Endothelial cell of umbilical vein (primary cell): Measurements from ENCODE around the gene RGS2. TPM values are rescaled to one million over a fixed set of nuclear protein-coding genes. Genes with fewer than 3 reads are reported as not detected.

Experiments used
- BruUV-seq: library from RNA; stranded (reverse); fragments of 400-500 nt; replicated peaks from 2 replicates; lab custom pipeline; 2021; lab: Mats Ljungman, UMichigan
- CTCF ChIA-PET: fragments of 300-600, 350-600 bp; sonication (Branson Sonifier 250); formaldehyde crosslinking; loops from one replicate; lab custom pipeline; 2021; ENCODE audit warnings: antibody characterized with exemption, inconsistent platforms; lab: Charles Lee
- POLR2A ChIA-PET: fragments of 300-600, 350-600 bp; sonication (Branson Sonifier 250); formaldehyde crosslinking; loops from one replicate; lab custom pipeline; 2021; ENCODE audit warnings: antibody characterized with exemption, inconsistent platforms; lab: Charles Lee
- DNase-seq: peaks from one replicate; pipeline ENCODE4 v3.0.0-alpha.2; 2011; ENCODE audit warnings: low read depth, low spot score
- FAIRE-seq: peaks from 2 replicates; lab custom pipeline; 2011; peaks lifted over from hg19 to GRCh38; lab: Jason Lieb, UNC
- H2AFZ ChIP-seq: 2 replicates; pipeline ENCODE4 v1.6.0; 2012; ENCODE audit warnings: low read depth, low read length, control low read depth, inconsistent platforms
- H3K27ac ChIP-seq: 2 replicates; pipeline ENCODE4 v1.5.1; 2011; ENCODE audit warnings: low read depth, mild to moderate bottlenecking, control low read depth, low read length, moderate library complexity; ENCODE audit not compliant: insufficient read depth
- H3K27me3 ChIP-seq, 2 experiments: 2 replicates each; pipeline versions ENCODE4 v1.6.0 to v1.6.1; 2011; ENCODE audit warnings: low read length in 2 of 2, mixed read lengths in 1 of 2; ENCODE audit not compliant: control insufficient read depth in 2 of 2, insufficient read depth in 2 of 2
- H3K36me3 ChIP-seq, 2 experiments: 2 replicates in 1 of 2; 3 replicates in 1 of 2; pipeline ENCODE4 v1.5.1; 2011; ENCODE audit warnings: low read length in 2 of 2, mild to moderate bottlenecking in 1 of 2, moderate library complexity in 1 of 2; ENCODE audit not compliant: control insufficient read depth in 2 of 2, insufficient read depth in 2 of 2; ENCODE audit errors: extremely low read depth in 1 of 2
- H3K4me1 ChIP-seq: 3 replicates; pipeline ENCODE4 v1.5.1; 2011; ENCODE audit warnings: mild to moderate bottlenecking, low read length; ENCODE audit not compliant: control insufficient read depth, insufficient read depth; ENCODE audit errors: extremely low read depth
- H3K4me2 ChIP-seq: 2 replicates; pipeline ENCODE4 v1.6.1; 2011; ENCODE audit warnings: low read length, control low read depth, mixed read lengths; ENCODE audit not compliant: insufficient read depth
- H3K4me3 ChIP-seq, 3 experiments: fragments of 200-600 bp in 1 of 3; sonication (generic), shearing (Covaris generic) in 1 of 3; replicated peaks in 1 of 3; 2 replicates each; pipeline ENCODE4 v1.5.1; 2011 to 2016; ENCODE audit warnings: control low read depth in 3 of 3, low read length in 3 of 3, mild to moderate bottlenecking in 2 of 3, inconsistent platforms in 1 of 3, low read depth in 1 of 3, moderate library complexity in 1 of 3; ENCODE audit not compliant: insufficient read depth in 1 of 3
- H3K79me2 ChIP-seq: 2 replicates; pipeline ENCODE4 v1.6.0; 2012; ENCODE audit warnings: low read length, inconsistent platforms; ENCODE audit not compliant: control insufficient read depth, insufficient read depth
- H3K9ac ChIP-seq: replicated peaks from 2 replicates; pipeline ENCODE3; 2011; ENCODE audit warnings: low read length, control low read depth; ENCODE audit not compliant: insufficient read depth; ENCODE audit errors: extremely low read depth
- H3K9me1 ChIP-seq: replicated peaks from 3 replicates; pipeline ENCODE4 v1.6.0; 2011; ENCODE audit warnings: mild to moderate bottlenecking, low read length; ENCODE audit not compliant: control insufficient read depth, insufficient read depth; ENCODE audit errors: extremely low read depth
- H3K9me3 ChIP-seq: replicated peaks from 2 replicates; pipeline ENCODE4 v1.5.1; 2012; ENCODE audit warnings: low read length, inconsistent platforms; ENCODE audit not compliant: control insufficient read depth, insufficient read depth
- H4K20me1 ChIP-seq: replicated peaks from 2 replicates; pipeline ENCODE3; 2011; ENCODE audit warnings: mild to moderate bottlenecking, low read length; ENCODE audit not compliant: control insufficient read depth, insufficient read depth; ENCODE audit errors: extremely low read depth
- EZH2 ChIP-seq: IDR thresholded peaks from 2 replicates; pipeline ENCODE4 v1.6.1; 2012; ENCODE audit warnings: borderline replicate concordance, low read depth, mild to moderate bottlenecking, moderate library complexity, low read length, inconsistent platforms; ENCODE audit not compliant: severe bottlenecking
- FOS ChIP-seq: IDR thresholded peaks from 2 replicates; pipeline ENCODE4 v1.6.1; 2011; ENCODE audit warnings: mild to moderate bottlenecking, low read length, moderate library complexity, borderline replicate concordance; ENCODE audit not compliant: insufficient read depth
- GATA2 ChIP-seq: IDR thresholded peaks from 2 replicates; pipeline ENCODE4 v1.7.0; 2011; ENCODE audit warnings: low read depth, mild to moderate bottlenecking, moderate library complexity, mixed read lengths, low read length; ENCODE audit not compliant: insufficient read length, insufficient read depth
- JUN ChIP-seq: IDR thresholded peaks from 2 replicates; pipeline ENCODE4 v1.6.1; 2011; ENCODE audit warnings: borderline replicate concordance, low read depth; ENCODE audit not compliant: insufficient read length, insufficient read depth
- MYC ChIP-seq: IDR thresholded peaks from one replicate; pipeline ENCODE4 v1.6.1; 2011; ENCODE audit warnings: mild to moderate bottlenecking, low read depth, low read length
- POLR2A ChIP-seq: IDR thresholded peaks from 2 replicates; pipeline ENCODE4 v1.6.1; 2012; ENCODE audit warnings: low read depth, mild to moderate bottlenecking, control low read depth, low read length
- POLR2AphosphoS5 ChIP-seq: IDR thresholded peaks from 2 replicates; pipeline ENCODE4 v1.6.1; 2012; ENCODE audit warnings: low read depth, mild to moderate bottlenecking, control low read depth, low read length, moderate library complexity; ENCODE audit not compliant: insufficient read depth
- dilution Hi-C: fragments of 300-500 bp; cut with MboI; formaldehyde crosslinking; loops from one replicate; pipeline ENCODE4 v1.15.0; 2019; ENCODE audit warnings: low sequenced_read_pairs; ENCODE audit not compliant: extremely low pct_ligation_motif_present
- intact Hi-C: fragments of 100-400 bp; cut with micrococcal nuclease; formaldehyde crosslinking; loops from one replicate; pipeline ENCODE4 v1.10.0; 2022
- polyA plus RNA-seq, 4 experiments: library from polyadenylated mRNA; depleted of rRNA in 3 of 4; stranded (reverse) in 3 of 4; unstranded in 1 of 4; fragments of >200 nt; gene quantifications; 2 replicates each; pipeline versions ENCODE4 v1.2.1 to v1.2.3, GENCODE V29; 2011 to 2012; ENCODE audit warnings: missing spikeins in 1 of 4
- total RNA-seq: library from RNA; stranded (reverse); gene quantifications from 2 replicates; pipeline ENCODE4 v1.2.3, GENCODE V29; 2021
- TF ChIP-seq, protein P1 (sequence below), 2 donors: IDR thresholded peaks; 1 replicate in 1 of 2; 2 replicates in 1 of 2; pipeline ENCODE4 v1.5.1; 2011; ENCODE audit warnings: low read length in 2 of 2, mild to moderate bottlenecking in 2 of 2, moderate library complexity in 2 of 2, control low read depth in 1 of 2, inconsistent platforms in 1 of 2, low read depth in 1 of 2; ENCODE audit not compliant: insufficient read depth in 1 of 2; ENCODE audit errors: extremely low read depth in 1 of 2
- TF ChIP-seq, protein P2 (sequence below): IDR thresholded peaks from 2 replicates; pipeline ENCODE4 v1.6.1; 2011; ENCODE audit not compliant: insufficient read depth, insufficient read length

The RGS2 gene
- total and polyA plus RNA-seq, 2 donors (not counting 3 experiments of a cell fraction or from before 2014, with no cell fraction given): 6.1 to 9.1 TPM

DNA sequence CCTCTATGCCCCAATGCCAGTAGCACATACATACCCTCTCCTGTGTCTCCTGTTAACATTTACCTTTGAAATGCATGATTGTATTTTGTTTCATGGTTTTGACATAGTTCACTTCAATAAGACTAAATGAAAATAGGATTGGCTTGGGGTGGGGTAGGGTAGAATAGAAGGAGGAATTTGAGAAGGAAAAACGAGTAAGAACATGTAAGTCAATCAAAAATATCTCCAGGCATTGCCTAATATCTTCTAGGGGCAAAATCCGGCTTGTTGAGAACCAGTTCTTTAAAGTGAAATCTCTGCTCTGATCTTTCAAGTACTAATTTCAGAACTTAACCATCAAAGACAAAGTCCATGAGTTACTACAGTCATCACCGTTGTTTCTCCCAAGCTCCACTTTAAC lies 31.8 kb upstream of the RGS2 start:
- Histone ChIP-seq H3K27ac (no peak overlapping the region), H3K36me3 (no peaks in the 10 kb centered on the region), H3K79me2 (no peaks in the 10 kb centered on the region), H3K9me3 (no peaks in the 10 kb centered on the region), H3K27me3 (no peaks in the 10 kb centered on the region), H3K9me1 (no peaks in the 10 kb centered on the region), H2AFZ (no peak overlapping the region), H4K20me1 (no peaks in the 10 kb centered on the region), H3K9ac (no peak overlapping the region), H3K4me1 (no peaks in the 10 kb centered on the region), H3K4me2 (no peak overlapping the region), H3K4me3 (no peak overlapping the region)
- no TSS peak for BruUV-seq
- CTCF ChIA-PET: no interaction called here
- DNase-seq (no peak), FAIRE-seq (no peak)
- dilution Hi-C loops: no loop called here
- intact Hi-C loops: no loop called here
- TF ChIP-seq FOS (no peak), EZH2 (no peak), POLR2AphosphoS5 (no peak), JUN (no peak), GATA2 (no peak)
- TF ChIP-seq, protein P1, sequence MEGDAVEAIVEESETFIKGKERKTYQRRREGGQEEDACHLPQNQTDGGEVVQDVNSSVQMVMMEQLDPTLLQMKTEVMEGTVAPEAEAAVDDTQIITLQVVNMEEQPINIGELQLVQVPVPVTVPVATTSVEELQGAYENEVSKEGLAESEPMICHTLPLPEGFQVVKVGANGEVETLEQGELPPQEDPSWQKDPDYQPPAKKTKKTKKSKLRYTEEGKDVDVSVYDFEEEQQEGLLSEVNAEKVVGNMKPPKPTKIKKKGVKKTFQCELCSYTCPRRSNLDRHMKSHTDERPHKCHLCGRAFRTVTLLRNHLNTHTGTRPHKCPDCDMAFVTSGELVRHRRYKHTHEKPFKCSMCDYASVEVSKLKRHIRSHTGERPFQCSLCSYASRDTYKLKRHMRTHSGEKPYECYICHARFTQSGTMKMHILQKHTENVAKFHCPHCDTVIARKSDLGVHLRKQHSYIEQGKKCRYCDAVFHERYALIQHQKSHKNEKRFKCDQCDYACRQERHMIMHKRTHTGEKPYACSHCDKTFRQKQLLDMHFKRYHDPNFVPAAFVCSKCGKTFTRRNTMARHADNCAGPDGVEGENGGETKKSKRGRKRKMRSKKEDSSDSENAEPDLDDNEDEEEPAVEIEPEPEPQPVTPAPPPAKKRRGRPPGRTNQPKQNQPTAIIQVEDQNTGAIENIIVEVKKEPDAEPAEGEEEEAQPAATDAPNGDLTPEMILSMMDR (IDR thresholded peaks at IDR 0.05; ENCODE audit: extremely low read depth in 1 of 2, insufficient read depth in 1 of 2, low read depth in 1 of 2, low read length in 2 of 2): no peak
- POLR2A ChIA-PET: no interaction called here

DNA sequence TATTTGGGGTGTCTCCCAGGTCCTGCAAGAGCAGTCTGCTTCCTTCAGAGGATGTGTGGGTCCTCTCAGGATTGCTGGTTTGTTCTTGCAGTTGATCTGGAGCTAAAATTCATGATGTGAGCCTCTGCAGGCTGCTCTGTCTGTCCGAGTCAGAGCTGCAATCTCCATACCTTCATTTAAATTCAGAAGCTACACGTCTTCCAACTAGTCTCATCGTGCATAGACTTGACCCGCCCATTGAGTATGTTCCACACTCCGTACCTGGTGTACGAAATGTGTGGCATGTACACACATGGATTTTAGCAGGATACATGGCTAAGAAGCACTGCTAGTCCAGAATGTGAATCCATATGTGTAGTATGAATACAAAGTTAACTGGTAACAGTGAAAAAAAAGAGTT lies 25.0 kb upstream of the RGS2 start:
- TF ChIP-seq POLR2A (no peak), POLR2AphosphoS5 (no peak), EZH2 (no peak), GATA2 (no peak), MYC (no peak), FOS (no peak), JUN (no peak)
- TF ChIP-seq, protein P2, sequence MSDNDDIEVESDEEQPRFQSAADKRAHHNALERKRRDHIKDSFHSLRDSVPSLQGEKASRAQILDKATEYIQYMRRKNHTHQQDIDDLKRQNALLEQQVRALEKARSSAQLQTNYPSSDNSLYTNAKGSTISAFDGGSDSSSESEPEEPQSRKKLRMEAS: no peak
- TF ChIP-seq, protein P1 (IDR thresholded peaks at IDR 0.05; ENCODE audit: extremely low read depth in 1 of 2, insufficient read depth in 1 of 2, low read depth in 1 of 2, low read length in 2 of 2): no peak
- no peak for FAIRE-seq
- no peaks in the 10 kb centered on the region for H3K9me1 ChIP-seq
- H3K9me3 ChIP-seq: no peaks in the 10 kb centered on the region
- ChIA-PET CTCF (no interaction called here), POLR2A (no interaction called here)
- no TSS peak for BruUV-seq
- no peaks in the 10 kb centered on the region for H3K27me3 ChIP-seq
- H3K4me3 ChIP-seq: no peak overlapping the region
- no peak for DNase-seq
- no peaks in the 10 kb centered on the region for H4K20me1 ChIP-seq
- H3K36me3 ChIP-seq: no peaks in the 10 kb centered on the region
- no peak overlapping the region for H3K9ac ChIP-seq
- no peak overlapping the region for H3K27ac ChIP-seq
- no peak overlapping the region for H3K4me2 ChIP-seq
- H3K79me2 ChIP-seq: no peaks in the 10 kb centered on the region
- H2AFZ ChIP-seq: no peak overlapping the region
- dilution Hi-C loops (no loop called here), intact Hi-C loops (no loop called here)
- H3K4me1 ChIP-seq: no peaks in the 10 kb centered on the region
